Heart left ventricle (tissue), 13 donors: ENCODE data around the gene C11orf91.

ENCODE experiments used
- POLR2A ChIP-seq, 2 donors: fragments of 450-650 bp; IDR thresholded peaks; one replicate each; pipeline ENCODE4 v1.6.1; 2017; ENCODE audit warnings: antibody characterized with exemption in 2 of 2, mild to moderate bottlenecking in 2 of 2, moderate library complexity in 2 of 2
- TF ChIP-seq, protein P1 (sequence below), 12 donors: fragments of 200-600 bp; sonication (generic) in 4 of 12; IDR thresholded peaks; one replicate each; pipeline versions ENCODE4 v1.5.0 to v1.8.0; 2018 to 2022; ENCODE audit warnings: antibody characterized with exemption in 12 of 12, mild to moderate bottlenecking in 5 of 12
- donor health status: ischemic (EF 13 %, LVEDD 7.1; RV severe dilation, severe dysfunction).
- donor health status: DM: no; HTN: yes; CAD: no.
- donor health status: DM: no; HTN: no; CAD: no.
- donor health status: ischemic (EF 25% LVEDD 6.9; RV normal size, moderate dysfunction).
- donor health status: ischemic (EF 25% LVEDD 5.7; RV mildly dilated, moderate dysfunction).
- donor health status: ischemic (EF 35%, LVEDD 5.7; RV mildly dilated, moderate dysfunction).
- donor health status: nonischemic (EF 11% LVEDD 7.7; RV severe dilation, severe dysfunction).
- donor health status: DM: yes; HTN: yes; CAD: no.
- donor health status: PGD.
- donor health status: ischemic (EF 29% LVEDD 5.4; RV normal size, mild dysfunction).
- donor health status: nonischemic (EF 23%, LVEDD 6.1; RV moderate dilation, normal function).

DNA sequence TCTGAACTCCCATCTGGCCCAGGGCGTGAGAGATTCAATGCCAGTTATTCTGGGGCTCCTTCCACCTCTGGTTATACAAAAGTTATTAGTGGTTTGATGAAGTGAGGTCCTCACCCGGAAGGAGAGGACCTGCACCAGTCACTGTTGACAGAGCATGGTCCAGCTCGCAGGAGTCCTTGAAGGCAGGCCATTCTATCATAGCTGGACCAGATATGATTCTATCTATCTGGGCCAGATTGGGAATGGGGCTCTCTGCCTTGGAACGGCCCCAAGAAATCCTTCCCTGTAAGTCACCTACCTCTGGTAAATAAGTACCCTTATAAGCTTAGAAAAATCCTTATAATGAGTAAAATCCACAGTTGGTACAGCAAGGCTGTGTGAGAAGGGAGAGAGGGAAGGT, 50.7 kb downstream of the C11orf91 start:
- TF ChIP-seq, protein P1, sequence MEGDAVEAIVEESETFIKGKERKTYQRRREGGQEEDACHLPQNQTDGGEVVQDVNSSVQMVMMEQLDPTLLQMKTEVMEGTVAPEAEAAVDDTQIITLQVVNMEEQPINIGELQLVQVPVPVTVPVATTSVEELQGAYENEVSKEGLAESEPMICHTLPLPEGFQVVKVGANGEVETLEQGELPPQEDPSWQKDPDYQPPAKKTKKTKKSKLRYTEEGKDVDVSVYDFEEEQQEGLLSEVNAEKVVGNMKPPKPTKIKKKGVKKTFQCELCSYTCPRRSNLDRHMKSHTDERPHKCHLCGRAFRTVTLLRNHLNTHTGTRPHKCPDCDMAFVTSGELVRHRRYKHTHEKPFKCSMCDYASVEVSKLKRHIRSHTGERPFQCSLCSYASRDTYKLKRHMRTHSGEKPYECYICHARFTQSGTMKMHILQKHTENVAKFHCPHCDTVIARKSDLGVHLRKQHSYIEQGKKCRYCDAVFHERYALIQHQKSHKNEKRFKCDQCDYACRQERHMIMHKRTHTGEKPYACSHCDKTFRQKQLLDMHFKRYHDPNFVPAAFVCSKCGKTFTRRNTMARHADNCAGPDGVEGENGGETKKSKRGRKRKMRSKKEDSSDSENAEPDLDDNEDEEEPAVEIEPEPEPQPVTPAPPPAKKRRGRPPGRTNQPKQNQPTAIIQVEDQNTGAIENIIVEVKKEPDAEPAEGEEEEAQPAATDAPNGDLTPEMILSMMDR (IDR thresholded peaks at IDR 0.05) = no peak
- no peak for TF ChIP-seq POLR2A (IDR thresholded peaks at IDR 0.05)
